ENCODE data around the gene RBM10. TPM values are rescaled to one million over a fixed set of nuclear protein-coding genes. Genes with fewer than 3 reads are reported as not detected.

RBM10 gene
- total and polyA plus RNA-seq, 9 of the 15 experiments (the other 6 are each of a cell fraction or from before 2014, with no cell fraction given): 1.1 to 61.7 (median 31.5) TPM

DNA sequence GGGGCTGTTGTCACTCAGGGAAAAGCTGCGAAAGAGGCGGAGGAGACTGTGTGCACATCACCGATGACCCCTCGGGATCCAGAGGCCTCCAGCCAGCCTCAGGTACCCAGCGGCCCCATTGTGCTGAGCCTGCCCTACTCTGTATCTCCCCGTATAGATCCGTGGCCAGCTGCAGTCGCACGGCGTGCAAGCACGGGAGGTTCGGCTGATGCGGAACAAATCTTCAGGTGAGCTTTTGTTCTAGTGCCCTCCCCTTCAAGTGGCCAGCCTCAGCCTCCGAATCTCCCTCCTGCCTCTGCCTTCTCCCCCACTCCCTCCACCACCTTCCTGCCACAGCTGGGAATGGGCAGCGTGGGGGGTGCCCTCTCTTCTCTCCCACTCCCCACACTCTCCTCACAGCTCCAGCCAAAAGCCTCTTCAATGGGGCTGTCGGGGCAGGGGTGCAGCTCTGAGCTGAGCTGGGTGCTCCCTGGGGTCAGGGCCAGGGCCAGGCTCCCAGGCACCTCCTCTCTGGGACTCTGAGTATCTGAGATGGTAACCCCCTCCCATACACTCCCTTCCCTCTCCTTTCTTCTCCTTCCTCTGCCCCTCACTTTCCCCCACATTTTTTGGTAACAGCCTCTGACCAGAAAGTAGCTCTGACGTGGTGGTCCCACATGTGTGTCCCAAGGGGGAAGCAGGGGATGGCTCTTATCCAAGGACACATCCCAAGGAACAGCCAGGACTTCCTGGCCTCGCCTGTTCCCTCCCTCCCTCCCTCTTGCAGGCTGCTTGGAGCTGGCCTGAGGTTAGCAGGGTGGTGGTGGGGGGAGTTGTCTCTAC lies 28.2 kb downstream of the RBM10 start:
- Histone ChIP-seq H3K9me3 (replicated peaks; ENCODE audit: control insufficient read depth, insufficient read depth, low read depth, low read length) (no peaks in the 10 kb centered on the region), H3K27me3 (ENCODE audit: control insufficient read depth in 2 of 2, insufficient read depth in 2 of 2, low read length in 2 of 2) (no peaks in the 10 kb centered on the region), H3K4me1 (replicated peaks in 1 of 2; ENCODE audit: control insufficient read depth in 2 of 2, insufficient read depth in 2 of 2, low read length in 2 of 2) (no peaks in the 10 kb centered on the region; a peak in 1 of 5 replicates), H3K4me2 (ENCODE audit: insufficient read depth, low read length) (no peak overlapping the region), H4K20me1 (replicated peaks; ENCODE audit: control insufficient read depth, insufficient read depth, low read length) (peaks cover 4% of the 10 kb centered on the region), H3K9ac (ENCODE audit: insufficient read depth in 1 of 2, low read depth in 2 of 2, low read length in 2 of 2) (no peak overlapping the region), H3K4me3 (no peak overlapping the region), H3K27ac (ENCODE audit: extremely low read depth, low read depth, low read length) (no peak overlapping the region), H3K79me2 (ENCODE audit: control insufficient read depth, insufficient read depth, low read length) (no peaks in the 10 kb centered on the region), H3K9me1 (ENCODE audit: control insufficient read depth, insufficient read depth, low read length) (no peaks in the 10 kb centered on the region), H2AFZ (ENCODE audit: low read depth, low read length) (no peak overlapping the region), H3K36me3 (ENCODE audit: control insufficient read depth, insufficient read depth, low read length) (peaks cover 85% of the 10 kb centered on the region; the same call in 2 of the 3 replicates)
- in situ Hi-C loops (cut with MboI) (no loop called here), intact Hi-C loops (cut with micrococcal nuclease) (no loop called here)
- WGBS (ENCODE audit: insufficient coverage, low coverage, missing lambda C conversion rate): 98% methylated on average over 9 of the region's 18 CpGs
- TF ChIP-seq CEBPB (tag; IDR thresholded peaks at IDR 0.05) (no peak), POLR2G (IDR thresholded peaks at IDR 0.05; ENCODE audit: low read depth, low read length) (peak; percentile 25; the same call in 1 of the 2 replicates)
- no peak for FAIRE-seq
- ChIA-PET POLR2A (interaction anchor here (0.7 kb wide), 1 partner anchor 605 kb away, joined by 4 read pairs; no protein-coding TSS in a partner anchor), CTCF (ENCODE audit: low intra/inter-chr PET ratio) (no interaction called here)
- DNase-seq (ENCODE audit: extremely low read depth in 1 of 4, low spot score in 3 of 4): no peak
- no TSS peak for BruUV-seq (replicated peaks)
- ATAC-seq: no peak

GRCh38 chrX:47174376-47174775 lies 29.4 kb downstream of the RBM10 start:
- CTCF ChIA-PET (ENCODE audit: low intra/inter-chr PET ratio): no interaction called here
- H3K4me2 ChIP-seq (ENCODE audit: insufficient read depth, low read length): no peak overlapping the region
- no peak overlapping the region for H3K9ac ChIP-seq (ENCODE audit: insufficient read depth in 1 of 2, low read depth in 2 of 2, low read length in 2 of 2)
- H3K79me2 ChIP-seq (ENCODE audit: control insufficient read depth, insufficient read depth, low read length): no peaks in the 10 kb centered on the region
- no peaks in the 10 kb centered on the region; a peak in 1 of 5 replicates for H3K4me1 ChIP-seq (replicated peaks in 1 of 2; ENCODE audit: control insufficient read depth in 2 of 2, insufficient read depth in 2 of 2, low read length in 2 of 2)
- ATAC-seq: no peak
- no peaks in the 10 kb centered on the region for H3K27me3 ChIP-seq (ENCODE audit: control insufficient read depth in 2 of 2, insufficient read depth in 2 of 2, low read length in 2 of 2)
- H3K9me1 ChIP-seq (ENCODE audit: control insufficient read depth, insufficient read depth, low read length): no peaks in the 10 kb centered on the region
- no peak overlapping the region for H3K4me3 ChIP-seq
- no peak overlapping the region for H3K27ac ChIP-seq (ENCODE audit: extremely low read depth, low read depth, low read length)
- intact Hi-C loops (cut with micrococcal nuclease): no loop called here
- BruUV-seq (replicated peaks): no TSS peak
- in situ Hi-C loops (cut with MboI): no loop called here
- no peaks in the 10 kb centered on the region for H3K9me3 ChIP-seq (replicated peaks; ENCODE audit: control insufficient read depth, insufficient read depth, low read depth, low read length)
- FAIRE-seq: no peak
- peaks cover 88% of the 10 kb centered on the region; the same call in 2 of the 3 replicates for H3K36me3 ChIP-seq (ENCODE audit: control insufficient read depth, insufficient read depth, low read length)
- 92% methylated on average over 10 of the region's 12 CpGs for WGBS (ENCODE audit: insufficient coverage, low coverage, missing lambda C conversion rate)
- H4K20me1 ChIP-seq (replicated peaks; ENCODE audit: control insufficient read depth, insufficient read depth, low read length): peaks cover 4% of the 10 kb centered on the region
- no peak for DNase-seq (ENCODE audit: extremely low read depth in 1 of 4, low spot score in 3 of 4)
- no peak overlapping the region for H2AFZ ChIP-seq (ENCODE audit: low read depth, low read length)
- POLR2A ChIA-PET: no interaction called here
- TF ChIP-seq ZNF717 (CRISPR knock-in tag; IDR thresholded peaks at IDR 0.05) (no peak), TAF15 (IDR thresholded peaks at IDR 0.05; ENCODE audit: low read depth, low read length) (no peak), MCM2 (IDR thresholded peaks at IDR 0.05; ENCODE audit: low read depth) (no peak), ZC3H11A (IDR thresholded peaks at IDR 0.05; ENCODE audit: low read depth, low read length) (no peak), CEBPG (CRISPR knock-in tag; IDR thresholded peaks at IDR 0.05) (no peak), CEBPG (tag; conservative IDR thresholded peaks at IDR 0.05 in 1 of 2, IDR thresholded peaks at IDR 0.05 in 1 of 2) (no peak), EZH2 (IDR thresholded peaks at IDR 0.05; ENCODE audit: borderline replicate concordance, low read depth, low read length) (no peak), NR3C1 (CRISPR knock-in tag; IDR thresholded peaks at IDR 0.05) (no peak), KAT2B (IDR thresholded peaks at IDR 0.05; ENCODE audit: low read depth, low read length) (no peak), ARID2 (IDR thresholded peaks at IDR 0.05) (no peak), HOMEZ (CRISPR knock-in tag; IDR thresholded peaks at IDR 0.05) (no peak), CBX2 (IDR thresholded peaks at IDR 0.05; ENCODE audit: insufficient read depth, low read length, poor library complexity, severe bottlenecking) (no peak)
- TF ChIP-seq, protein P1, sequence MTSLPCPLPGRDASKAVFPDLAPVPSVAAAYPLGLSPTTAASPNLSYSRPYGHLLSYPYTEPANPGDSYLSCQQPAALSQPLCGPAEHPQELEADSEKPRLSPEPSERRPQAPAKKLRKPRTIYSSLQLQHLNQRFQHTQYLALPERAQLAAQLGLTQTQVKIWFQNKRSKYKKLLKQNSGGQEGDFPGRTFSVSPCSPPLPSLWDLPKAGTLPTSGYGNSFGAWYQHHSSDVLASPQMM (CRISPR knock-in tag; IDR thresholded peaks at IDR 0.05): no peak
